Measurements from ENCODE around the gene KDM2B.

DNA sequence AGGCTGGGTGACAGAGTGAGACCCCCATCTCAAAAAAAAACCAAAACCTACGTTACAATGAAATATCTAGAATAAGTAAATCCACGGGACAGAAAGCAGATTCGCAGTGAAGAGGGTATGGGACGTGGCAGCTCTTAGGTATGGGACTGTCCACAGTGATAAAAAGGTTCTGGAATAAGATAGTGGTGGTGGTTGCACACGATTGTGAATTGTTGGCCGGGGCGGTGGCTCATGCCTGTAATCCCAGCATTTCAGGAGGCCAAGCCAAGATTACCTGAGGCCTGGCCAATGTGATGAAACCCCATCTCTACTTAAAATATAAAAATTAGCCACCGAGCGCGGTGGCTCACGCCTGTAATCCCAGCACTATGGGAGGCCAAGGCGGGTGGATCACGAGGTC, 76.3 kb downstream of the KDM2B start:
- TF ChIP-seq, protein P1, sequence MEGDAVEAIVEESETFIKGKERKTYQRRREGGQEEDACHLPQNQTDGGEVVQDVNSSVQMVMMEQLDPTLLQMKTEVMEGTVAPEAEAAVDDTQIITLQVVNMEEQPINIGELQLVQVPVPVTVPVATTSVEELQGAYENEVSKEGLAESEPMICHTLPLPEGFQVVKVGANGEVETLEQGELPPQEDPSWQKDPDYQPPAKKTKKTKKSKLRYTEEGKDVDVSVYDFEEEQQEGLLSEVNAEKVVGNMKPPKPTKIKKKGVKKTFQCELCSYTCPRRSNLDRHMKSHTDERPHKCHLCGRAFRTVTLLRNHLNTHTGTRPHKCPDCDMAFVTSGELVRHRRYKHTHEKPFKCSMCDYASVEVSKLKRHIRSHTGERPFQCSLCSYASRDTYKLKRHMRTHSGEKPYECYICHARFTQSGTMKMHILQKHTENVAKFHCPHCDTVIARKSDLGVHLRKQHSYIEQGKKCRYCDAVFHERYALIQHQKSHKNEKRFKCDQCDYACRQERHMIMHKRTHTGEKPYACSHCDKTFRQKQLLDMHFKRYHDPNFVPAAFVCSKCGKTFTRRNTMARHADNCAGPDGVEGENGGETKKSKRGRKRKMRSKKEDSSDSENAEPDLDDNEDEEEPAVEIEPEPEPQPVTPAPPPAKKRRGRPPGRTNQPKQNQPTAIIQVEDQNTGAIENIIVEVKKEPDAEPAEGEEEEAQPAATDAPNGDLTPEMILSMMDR (IDR thresholded peaks at IDR 0.05; ENCODE audit: low read depth, low read length, poor library complexity, severe bottlenecking) = no peak
- no peak for TF ChIP-seq EZH2phosphoT487 (IDR thresholded peaks at IDR 0.05; ENCODE audit: borderline replicate concordance, low read length)

Measured in DOHH2 (cell line).